Measurements from ENCODE around the gene DLEC1.
"Not testable (repeated sequence)": the region's sequence is repeated elsewhere in the genome, so short reads cannot be mapped to it uniquely, and the experiment has no call there.

Gene DLEC1

DNA sequence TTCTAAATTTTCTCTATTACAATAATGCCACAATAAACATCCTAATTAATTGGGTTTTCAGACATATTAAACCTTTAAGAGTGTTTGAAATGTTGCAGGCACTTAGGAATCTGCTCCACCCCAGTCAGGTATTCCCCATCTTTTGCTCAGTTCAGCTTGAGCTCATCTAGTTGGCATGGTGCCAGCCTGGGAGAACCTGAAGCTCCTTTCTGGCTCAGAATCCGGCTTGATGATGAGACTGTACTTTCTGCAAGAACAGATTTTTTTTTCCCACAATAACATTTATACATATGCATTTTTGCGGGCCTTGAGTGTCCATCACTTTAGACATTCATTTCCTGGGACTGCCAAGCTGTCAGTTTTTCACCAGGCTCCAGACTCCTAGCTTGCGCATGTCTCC is 118.6 kb downstream of the DLEC1 start:
- TF ChIP-seq ISL1 (CRISPR knock-in tag; IDR thresholded peaks at IDR 0.05), result peak; percentile 17; the same call in 1 of the 2 replicates
- TF ChIP-seq GLIS3 (CRISPR knock-in tag; IDR thresholded peaks at IDR 0.05), result no peak
- no peak for ATAC-seq

DNA sequence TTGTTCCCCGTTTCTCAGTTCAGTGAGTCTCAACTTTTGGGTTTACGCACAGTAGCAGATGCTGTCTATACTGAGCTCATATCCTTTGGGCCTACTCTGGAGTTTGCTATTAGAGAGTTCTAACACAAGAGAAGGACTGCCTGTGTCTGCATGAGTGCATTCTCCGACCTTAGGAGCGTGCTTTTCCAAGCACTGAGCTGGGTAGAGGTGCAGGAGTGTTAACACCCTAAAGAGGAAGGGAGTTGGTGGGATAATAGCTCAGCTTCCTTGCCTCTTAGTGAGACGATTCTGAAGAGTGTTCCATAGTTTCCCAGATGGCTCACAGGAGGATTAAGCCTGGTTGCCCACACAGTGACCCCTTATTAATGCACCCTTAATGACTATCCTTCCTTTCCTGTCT is 119.5 kb downstream of the DLEC1 start:
- no peak for ATAC-seq
- no peak for TF ChIP-seq ZNF70 (CRISPR knock-in tag; IDR thresholded peaks at IDR 0.05)
- TF ChIP-seq, protein P1, sequence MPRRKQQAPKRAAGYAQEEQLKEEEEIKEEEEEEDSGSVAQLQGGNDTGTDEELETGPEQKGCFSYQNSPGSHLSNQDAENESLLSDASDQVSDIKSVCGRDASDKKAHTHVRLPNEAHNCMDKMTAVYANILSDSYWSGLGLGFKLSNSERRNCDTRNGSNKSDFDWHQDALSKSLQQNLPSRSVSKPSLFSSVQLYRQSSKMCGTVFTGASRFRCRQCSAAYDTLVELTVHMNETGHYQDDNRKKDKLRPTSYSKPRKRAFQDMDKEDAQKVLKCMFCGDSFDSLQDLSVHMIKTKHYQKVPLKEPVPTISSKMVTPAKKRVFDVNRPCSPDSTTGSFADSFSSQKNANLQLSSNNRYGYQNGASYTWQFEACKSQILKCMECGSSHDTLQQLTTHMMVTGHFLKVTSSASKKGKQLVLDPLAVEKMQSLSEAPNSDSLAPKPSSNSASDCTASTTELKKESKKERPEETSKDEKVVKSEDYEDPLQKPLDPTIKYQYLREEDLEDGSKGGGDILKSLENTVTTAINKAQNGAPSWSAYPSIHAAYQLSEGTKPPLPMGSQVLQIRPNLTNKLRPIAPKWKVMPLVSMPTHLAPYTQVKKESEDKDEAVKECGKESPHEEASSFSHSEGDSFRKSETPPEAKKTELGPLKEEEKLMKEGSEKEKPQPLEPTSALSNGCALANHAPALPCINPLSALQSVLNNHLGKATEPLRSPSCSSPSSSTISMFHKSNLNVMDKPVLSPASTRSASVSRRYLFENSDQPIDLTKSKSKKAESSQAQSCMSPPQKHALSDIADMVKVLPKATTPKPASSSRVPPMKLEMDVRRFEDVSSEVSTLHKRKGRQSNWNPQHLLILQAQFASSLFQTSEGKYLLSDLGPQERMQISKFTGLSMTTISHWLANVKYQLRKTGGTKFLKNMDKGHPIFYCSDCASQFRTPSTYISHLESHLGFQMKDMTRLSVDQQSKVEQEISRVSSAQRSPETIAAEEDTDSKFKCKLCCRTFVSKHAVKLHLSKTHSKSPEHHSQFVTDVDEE (CRISPR knock-in tag; IDR thresholded peaks at IDR 0.05), result no peak

DNA sequence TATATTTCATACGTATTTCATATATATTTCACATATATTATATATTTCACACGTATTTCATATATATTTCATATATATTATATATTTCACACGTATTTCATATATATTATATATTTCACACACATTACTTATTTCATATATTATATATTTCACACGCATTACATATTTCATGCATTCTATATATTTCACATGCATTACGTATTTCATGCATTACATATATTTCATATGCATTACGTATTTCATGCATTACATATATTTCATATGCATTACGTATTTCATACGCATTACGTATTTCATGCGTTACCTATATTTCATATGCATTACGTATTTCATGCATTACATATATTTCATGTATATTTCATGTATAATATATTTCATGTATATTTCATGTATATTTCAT is 121.7 kb downstream of the DLEC1 start:
- ATAC-seq, result not testable (repeated sequence)

DNA sequence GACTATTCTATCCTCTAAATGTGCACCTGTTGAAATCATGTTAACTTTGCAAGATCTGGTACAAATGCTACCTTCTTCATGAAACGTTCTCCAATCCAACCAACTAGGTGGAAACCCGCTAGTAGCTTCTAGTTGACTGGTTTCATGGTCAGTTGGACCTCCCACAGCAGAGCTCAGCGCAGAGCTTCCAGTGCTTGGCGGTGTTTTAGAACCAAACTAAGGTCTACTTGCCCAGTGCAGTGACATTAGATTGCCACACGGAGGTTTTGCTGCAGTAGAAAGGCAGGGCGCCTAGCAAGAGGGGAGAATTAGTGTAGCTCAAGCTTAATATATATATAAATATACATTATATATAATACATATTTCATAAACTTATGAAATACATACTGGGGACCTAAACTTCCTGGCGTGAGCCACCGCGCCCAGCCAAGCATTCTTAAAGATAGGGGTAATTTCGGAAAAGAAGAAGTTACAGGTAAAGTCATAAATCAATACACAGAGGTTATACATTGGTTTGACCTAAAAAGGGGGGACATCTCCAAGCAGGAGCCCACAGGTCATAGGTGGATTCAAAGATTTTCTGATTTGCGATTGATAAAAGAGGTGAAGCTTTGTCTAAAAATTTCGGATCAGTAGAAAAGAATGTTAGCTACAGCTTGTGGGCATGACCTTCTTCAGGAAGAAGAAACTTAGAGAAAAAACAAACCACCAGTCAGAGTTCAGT is 124.3 kb downstream of the DLEC1 start:
- TF ChIP-seq GLIS3 (CRISPR knock-in tag; IDR thresholded peaks at IDR 0.05) (no peak), TOX (CRISPR knock-in tag; IDR thresholded peaks at IDR 0.05; ENCODE audit: borderline replicate concordance) (no peak), ZNF70 (CRISPR knock-in tag; IDR thresholded peaks at IDR 0.05) (no peak), ZNF565 (CRISPR knock-in tag; conservative IDR thresholded peaks at IDR 0.05; ENCODE audit: low read depth) (no peak), BACH2 (CRISPR knock-in tag; IDR thresholded peaks at IDR 0.05; ENCODE audit: borderline replicate concordance) (no peak), ZFP3 (CRISPR knock-in tag; IDR thresholded peaks at IDR 0.05) (no peak), ESRRG (CRISPR knock-in tag; IDR thresholded peaks at IDR 0.05) (no peak), CSDC2 (CRISPR knock-in tag; IDR thresholded peaks at IDR 0.05) (no peak)
- TF ChIP-seq, protein P2, sequence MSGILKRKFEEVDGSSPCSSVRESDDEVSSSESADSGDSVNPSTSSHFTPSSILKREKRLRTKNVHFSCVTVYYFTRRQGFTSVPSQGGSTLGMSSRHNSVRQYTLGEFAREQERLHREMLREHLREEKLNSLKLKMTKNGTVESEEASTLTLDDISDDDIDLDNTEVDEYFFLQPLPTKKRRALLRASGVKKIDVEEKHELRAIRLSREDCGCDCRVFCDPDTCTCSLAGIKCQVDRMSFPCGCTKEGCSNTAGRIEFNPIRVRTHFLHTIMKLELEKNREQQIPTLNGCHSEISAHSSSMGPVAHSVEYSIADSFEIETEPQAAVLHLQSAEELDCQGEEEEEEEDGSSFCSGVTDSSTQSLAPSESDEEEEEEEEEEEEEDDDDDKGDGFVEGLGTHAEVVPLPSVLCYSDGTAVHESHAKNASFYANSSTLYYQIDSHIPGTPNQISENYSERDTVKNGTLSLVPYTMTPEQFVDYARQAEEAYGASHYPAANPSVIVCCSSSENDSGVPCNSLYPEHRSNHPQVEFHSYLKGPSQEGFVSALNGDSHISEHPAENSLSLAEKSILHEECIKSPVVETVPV (CRISPR knock-in tag; IDR thresholded peaks at IDR 0.05), result no peak
- TF ChIP-seq, protein P1 (CRISPR knock-in tag; IDR thresholded peaks at IDR 0.05), result no peak
- ATAC-seq, result no peak

DNA sequence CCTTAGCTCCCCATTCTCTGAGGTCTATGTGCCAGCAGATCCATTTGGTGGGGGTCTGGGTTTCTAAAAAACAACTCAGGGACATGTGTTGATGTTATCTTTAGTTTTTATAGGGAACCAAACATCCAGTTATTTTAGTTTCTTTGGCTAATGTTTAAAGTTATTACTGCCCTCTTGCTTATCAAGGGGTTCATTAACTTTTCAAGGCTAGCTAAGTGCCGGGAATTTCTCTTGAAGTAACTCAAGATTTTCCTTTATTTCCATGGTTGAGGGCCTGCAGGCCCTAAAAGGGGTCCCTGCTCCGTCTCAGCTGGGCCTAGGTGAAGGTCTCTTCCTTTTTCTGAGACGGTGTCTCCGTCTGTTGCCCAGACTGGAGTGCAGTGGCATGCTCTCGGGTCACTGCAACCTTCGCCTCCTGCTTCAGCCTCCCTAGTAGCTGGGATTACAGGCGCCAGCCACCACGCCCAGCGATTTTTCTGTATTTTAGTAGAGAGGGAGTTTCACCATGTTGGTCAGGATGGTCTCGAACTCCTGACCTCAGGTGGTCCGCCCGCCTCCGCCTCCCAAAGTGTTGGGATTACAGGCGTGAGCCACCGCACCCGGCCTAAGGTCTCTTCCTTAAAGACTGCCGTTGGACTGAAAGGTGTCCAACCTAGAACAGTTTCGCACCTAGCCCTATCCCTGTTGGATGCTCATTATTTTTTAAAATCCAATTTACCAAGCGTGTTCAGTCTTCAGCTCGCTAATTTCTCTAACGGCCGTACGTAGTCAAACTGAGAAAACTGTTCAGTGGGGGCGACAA is 125.0 kb downstream of the DLEC1 start:
- ATAC-seq, result no peak
- TF ChIP-seq ZNF70 (CRISPR knock-in tag; IDR thresholded peaks at IDR 0.05) (no peak), ISL1 (CRISPR knock-in tag; IDR thresholded peaks at IDR 0.05) (no peak), TOX (CRISPR knock-in tag; IDR thresholded peaks at IDR 0.05; ENCODE audit: borderline replicate concordance) (no peak), BACH2 (CRISPR knock-in tag; IDR thresholded peaks at IDR 0.05; ENCODE audit: borderline replicate concordance) (no peak), GLIS3 (CRISPR knock-in tag; IDR thresholded peaks at IDR 0.05) (no peak), PPARA (CRISPR knock-in tag; IDR thresholded peaks at IDR 0.05; ENCODE audit: borderline replicate concordance) (no peak), SNAI2 (CRISPR knock-in tag; IDR thresholded peaks at IDR 0.05) (no peak), ARNTL (CRISPR knock-in tag; IDR thresholded peaks at IDR 0.05; ENCODE audit: borderline replicate concordance, low read depth) (no peak), ZFP30 (CRISPR knock-in tag; IDR thresholded peaks at IDR 0.05) (no peak), RARB (CRISPR knock-in tag; IDR thresholded peaks at IDR 0.05) (no peak)
- TF ChIP-seq, protein P3, sequence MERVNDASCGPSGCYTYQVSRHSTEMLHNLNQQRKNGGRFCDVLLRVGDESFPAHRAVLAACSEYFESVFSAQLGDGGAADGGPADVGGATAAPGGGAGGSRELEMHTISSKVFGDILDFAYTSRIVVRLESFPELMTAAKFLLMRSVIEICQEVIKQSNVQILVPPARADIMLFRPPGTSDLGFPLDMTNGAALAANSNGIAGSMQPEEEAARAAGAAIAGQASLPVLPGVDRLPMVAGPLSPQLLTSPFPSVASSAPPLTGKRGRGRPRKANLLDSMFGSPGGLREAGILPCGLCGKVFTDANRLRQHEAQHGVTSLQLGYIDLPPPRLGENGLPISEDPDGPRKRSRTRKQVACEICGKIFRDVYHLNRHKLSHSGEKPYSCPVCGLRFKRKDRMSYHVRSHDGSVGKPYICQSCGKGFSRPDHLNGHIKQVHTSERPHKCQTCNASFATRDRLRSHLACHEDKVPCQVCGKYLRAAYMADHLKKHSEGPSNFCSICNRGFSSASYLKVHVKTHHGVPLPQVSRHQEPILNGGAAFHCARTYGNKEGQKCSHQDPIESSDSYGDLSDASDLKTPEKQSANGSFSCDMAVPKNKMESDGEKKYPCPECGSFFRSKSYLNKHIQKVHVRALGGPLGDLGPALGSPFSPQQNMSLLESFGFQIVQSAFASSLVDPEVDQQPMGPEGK (CRISPR knock-in tag; IDR thresholded peaks at IDR 0.05; ENCODE audit: borderline replicate concordance), result no peak
- TF ChIP-seq, protein P4, sequence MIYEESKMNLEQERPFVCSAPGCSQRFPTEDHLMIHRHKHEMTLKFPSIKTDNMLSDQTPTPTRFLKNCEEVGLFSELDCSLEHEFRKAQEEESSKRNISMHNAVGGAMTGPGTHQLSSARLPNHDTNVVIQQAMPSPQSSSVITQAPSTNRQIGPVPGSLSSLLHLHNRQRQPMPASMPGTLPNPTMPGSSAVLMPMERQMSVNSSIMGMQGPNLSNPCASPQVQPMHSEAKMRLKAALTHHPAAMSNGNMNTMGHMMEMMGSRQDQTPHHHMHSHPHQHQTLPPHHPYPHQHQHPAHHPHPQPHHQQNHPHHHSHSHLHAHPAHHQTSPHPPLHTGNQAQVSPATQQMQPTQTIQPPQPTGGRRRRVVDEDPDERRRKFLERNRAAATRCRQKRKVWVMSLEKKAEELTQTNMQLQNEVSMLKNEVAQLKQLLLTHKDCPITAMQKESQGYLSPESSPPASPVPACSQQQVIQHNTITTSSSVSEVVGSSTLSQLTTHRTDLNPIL (CRISPR knock-in tag; IDR thresholded peaks at IDR 0.05; ENCODE audit: low read depth), result no peak
- TF ChIP-seq, protein P2 (CRISPR knock-in tag; IDR thresholded peaks at IDR 0.05), result no peak

Data from SK-N-SH treated with all-trans-retinoic acid at 6 μM for 48 hours (cell line).